Immature natural killer cell (primary cell): ENCODE results near the gene TUBB. TPM values are rescaled to one million over a fixed set of nuclear protein-coding genes. Genes with fewer than 3 reads are reported as not detected.

Source experiments
- DNase-seq, 3 donors: peaks; one replicate each; pipeline ENCODE4 v3.0.0; 2022; ENCODE audit warnings: mixed read lengths in 1 of 3
- H3K27ac Mint-ChIP-seq, 6 donors: one replicate each; pipeline ENCODE4 v1.8.0; 2020; ENCODE audit warnings: mixed read lengths in 6 of 6, mild to moderate bottlenecking in 5 of 6, inconsistent platforms in 4 of 6, moderate library complexity in 3 of 6
- H3K27me3 Mint-ChIP-seq, 3 donors: one replicate each; pipeline ENCODE4 v1.8.0; 2020 to 2021; ENCODE audit warnings: low read depth in 3 of 3, mild to moderate bottlenecking in 3 of 3, mixed read lengths in 3 of 3, moderate library complexity in 3 of 3, inconsistent platforms in 1 of 3
- H3K36me3 Mint-ChIP-seq, 3 donors: one replicate each; pipeline ENCODE4 v1.8.0; 2020; ENCODE audit warnings: mixed read lengths in 3 of 3, inconsistent platforms in 2 of 3, mild to moderate bottlenecking in 2 of 3
- H3K4me1 Mint-ChIP-seq, 2 donors: one replicate each; pipeline ENCODE4 v1.8.0; 2020; ENCODE audit warnings: inconsistent platforms in 2 of 2, mild to moderate bottlenecking in 2 of 2, mixed read lengths in 2 of 2, moderate library complexity in 1 of 2
- H3K4me3 Mint-ChIP-seq, 5 donors: one replicate each; pipeline ENCODE4 v1.8.0; 2020; ENCODE audit warnings: mild to moderate bottlenecking in 5 of 5, mixed read lengths in 5 of 5, inconsistent platforms in 3 of 5, moderate library complexity in 3 of 5
- H3K9me3 Mint-ChIP-seq, 6 donors: one replicate each; pipeline ENCODE4 v1.8.0; 2020; ENCODE audit warnings: mild to moderate bottlenecking in 6 of 6, mixed read lengths in 6 of 6, inconsistent platforms in 4 of 6, moderate library complexity in 3 of 6
- polyA plus RNA-seq, 3 donors: library from polyadenylated mRNA; unstranded; fragments of 300-500 nt; fragmentation: Illumina TruSeq; gene quantifications; one replicate each; pipeline ENCODE4 v1.2.3, GENCODE V29; 2021

TUBB gene
- polyA plus RNA-seq, 3 donors from 2014 or later, result 80.8 to 215 (median 84.0) TPM

DNA sequence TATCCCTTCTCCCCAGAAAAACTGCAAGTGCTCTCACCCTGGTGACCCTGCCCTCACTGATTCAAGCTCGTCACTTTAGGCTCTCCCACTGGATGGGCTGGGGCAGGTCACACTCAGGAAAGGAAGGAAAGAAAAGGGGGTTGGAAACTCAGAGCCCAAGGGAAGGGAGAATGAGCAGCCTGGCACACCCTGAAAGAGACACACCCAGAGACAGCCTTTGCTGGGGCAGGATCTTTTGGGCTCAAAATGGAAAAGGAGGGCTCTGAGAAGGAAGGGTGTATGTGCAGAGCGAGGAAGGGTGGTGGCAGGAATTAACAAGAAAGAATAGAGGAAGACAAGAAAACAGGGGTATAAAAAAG is 36.2 kb upstream of the TUBB start:
- H3K4me1 Mint-ChIP-seq, result peaks cover 62 to 69% of the 10 kb centered on the region in 2 donors
- H3K36me3 Mint-ChIP-seq, result peaks cover 27 to 33% (median 31%) of the 10 kb centered on the region in 3 donors
- DNase-seq, result no peak

DNA sequence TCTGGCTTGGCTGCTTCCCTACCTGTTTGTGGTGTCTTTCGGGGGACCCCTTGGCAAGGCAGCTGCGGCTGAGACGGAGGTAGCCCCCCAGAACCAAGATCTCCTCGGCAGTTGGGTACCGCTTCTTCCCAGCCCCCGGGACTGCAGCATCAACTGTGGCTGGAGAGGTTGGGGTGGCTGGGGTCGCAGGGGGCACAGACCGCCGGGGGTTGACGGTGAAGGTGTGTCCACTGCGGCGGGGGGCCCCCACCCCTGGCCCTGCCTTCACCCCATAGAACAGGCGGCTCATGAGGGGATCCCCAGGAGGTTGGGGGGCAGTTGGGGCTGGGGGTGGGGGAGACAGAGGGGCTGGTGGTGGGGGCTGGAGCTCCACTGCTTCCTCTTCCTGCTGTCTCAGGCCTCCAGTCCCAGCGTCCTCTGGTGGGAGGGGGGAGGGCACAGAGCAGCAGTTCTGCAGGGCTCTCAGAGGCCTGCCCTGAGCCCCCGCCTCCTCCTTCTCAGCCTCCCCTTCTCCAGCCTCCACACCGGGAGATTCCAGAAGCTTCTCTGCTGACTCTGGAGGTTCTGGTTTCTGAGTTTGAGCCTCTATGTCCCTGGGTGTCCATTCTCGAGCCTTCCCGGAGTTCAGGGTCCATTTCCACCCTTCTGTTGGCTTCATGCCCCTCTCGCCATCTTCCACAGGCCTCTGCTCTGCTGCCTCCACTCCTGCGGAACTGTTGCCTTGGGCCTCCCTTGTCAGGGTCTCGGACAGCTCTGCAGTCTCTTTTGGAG is 35.6 kb upstream of the TUBB start:
- peak overlapping the region; percentile 98 to 100 (median 99) for H3K4me3 Mint-ChIP-seq
- peak; percentile 40 to 43 (median 42) for DNase-seq
- peak overlapping the region; percentile 95 to 100 (median 99) for H3K27ac Mint-ChIP-seq
- H3K36me3 Mint-ChIP-seq, result peaks cover 25 to 29% (median 29%) of the 10 kb centered on the region in 3 donors
- peaks cover 16 to 25% (median 16%) of the 10 kb centered on the region in 3 donors for H3K27me3 Mint-ChIP-seq
- H3K9me3 Mint-ChIP-seq, result no peaks in the 10 kb centered on the region
- peaks cover 62 to 69% of the 10 kb centered on the region in 2 donors for H3K4me1 Mint-ChIP-seq

More for the DNA sequence above, 36.2 kb upstream of the TUBB start:
- Mint-ChIP-seq H3K4me3 (peak overlapping the region; percentile 98 to 100 (median 99)), H3K27ac (peak overlapping the region; percentile 95 to 100 (median 99)), H3K9me3 (no peaks in the 10 kb centered on the region), H3K27me3 (peaks cover 16 to 25% (median 17%) of the 10 kb centered on the region in 3 donors)

DNA sequence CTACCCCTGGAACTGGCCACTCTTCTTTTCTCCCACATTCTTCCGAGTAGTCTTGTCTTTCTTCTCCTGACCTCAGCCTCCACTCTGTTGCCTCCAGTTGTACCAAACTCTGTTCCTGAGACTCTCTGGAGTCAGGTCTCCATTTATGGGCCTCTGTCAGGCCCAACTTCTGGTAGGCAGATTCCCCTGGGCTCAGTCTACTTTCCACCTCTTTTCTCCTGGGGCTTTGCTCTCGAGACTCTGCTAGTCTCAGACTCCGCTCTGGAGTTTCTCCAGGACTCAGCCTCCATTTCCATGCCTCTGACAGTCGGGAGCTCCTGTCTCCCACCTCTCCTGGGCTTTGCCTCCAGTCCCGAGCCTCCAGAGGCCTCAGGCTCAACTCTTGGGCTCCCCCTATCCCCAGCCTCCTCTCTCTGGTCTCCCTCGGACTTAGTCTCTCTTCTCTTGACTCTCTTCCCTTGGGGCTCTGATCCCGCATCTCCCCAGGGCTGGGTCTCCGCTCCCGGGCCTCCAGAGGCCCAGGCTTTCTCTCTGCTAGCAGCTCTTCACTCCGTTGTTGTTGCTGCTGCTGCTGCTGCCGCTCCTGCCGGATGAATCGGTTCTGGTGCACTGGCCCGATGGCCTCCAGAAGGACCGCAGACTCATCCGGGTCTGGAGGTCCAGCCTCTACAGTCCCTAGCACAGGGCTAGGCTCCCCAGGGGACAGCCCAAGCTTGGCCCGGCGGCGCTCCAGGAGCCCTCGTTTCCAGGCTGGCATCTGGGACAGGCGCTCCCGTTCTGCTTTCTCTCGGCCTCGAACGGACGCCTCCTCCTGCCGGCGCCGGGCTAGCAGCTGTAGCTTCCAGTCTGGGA is 34.8 kb upstream of the TUBB start:
- H3K4me3 Mint-ChIP-seq, result peak overlapping the region; percentile 98 to 100 (median 99)
- peak overlapping the region; percentile 91 to 99 (median 96) for H3K27ac Mint-ChIP-seq
- DNase-seq, result peak in 1 of 3 donors; percentile 21
- peaks cover 16 to 25% (median 16%) of the 10 kb centered on the region in 3 donors for H3K27me3 Mint-ChIP-seq
- H3K4me1 Mint-ChIP-seq, result peaks cover 62 to 69% of the 10 kb centered on the region in 2 donors
- H3K36me3 Mint-ChIP-seq, result peaks cover 18 to 22% (median 20%) of the 10 kb centered on the region in 3 donors
- H3K9me3 Mint-ChIP-seq, result no peaks in the 10 kb centered on the region

DNA sequence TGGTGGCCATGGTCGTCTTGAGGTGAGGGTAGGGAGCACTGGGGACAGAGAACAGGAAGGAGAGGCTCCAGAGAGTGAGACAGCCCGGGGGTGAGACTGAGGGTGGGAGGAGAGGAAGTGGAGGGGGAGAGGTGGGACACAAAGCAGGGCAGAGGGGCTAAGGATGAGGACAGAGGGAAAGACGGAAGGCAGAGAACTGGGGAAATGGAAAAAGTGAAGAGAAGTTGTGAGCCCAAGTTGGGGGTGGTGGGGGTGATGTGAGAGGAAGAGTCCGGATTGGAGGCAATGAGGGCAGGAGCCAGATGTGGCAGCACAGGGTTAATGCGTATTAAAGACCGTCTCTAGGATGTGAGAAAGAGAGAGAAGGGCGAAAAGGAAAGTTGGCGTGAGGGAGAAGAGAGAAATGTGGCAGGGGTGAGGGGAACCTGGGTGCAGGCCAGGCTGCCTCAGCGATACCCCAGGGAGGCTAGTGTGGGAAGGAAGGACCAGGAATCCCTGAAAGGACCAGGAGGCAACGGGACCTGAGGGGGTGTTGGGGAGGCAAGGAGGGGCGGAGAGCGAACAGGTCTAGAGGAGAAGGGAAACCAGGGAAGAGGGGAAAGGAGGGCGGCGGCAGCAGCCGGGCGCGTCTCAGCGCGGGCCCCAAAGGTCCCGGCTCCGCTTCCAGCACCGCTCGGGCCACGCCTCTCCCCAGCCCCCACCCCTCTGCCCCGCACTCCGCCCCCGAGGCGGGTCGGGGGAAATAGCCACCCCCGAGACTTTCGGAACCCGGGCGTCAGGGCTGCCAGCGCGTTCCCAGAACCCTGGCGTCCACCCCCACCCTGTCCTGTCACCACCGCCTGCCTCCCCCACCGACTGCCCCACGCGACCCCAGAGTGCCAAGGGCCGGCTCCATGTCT is 33.9 kb upstream of the TUBB start, which contains the start of gene PPP1R18:
Gene PPP1R18 (minus strand): TSS at position 637 of the 899 bp plus-strand sequence. CDS start 627 bp downstream, at position 10.
- DNase-seq, result peak; percentile 61 to 68 (median 66)
- no peaks in the 10 kb centered on the region for H3K9me3 Mint-ChIP-seq
- H3K27ac Mint-ChIP-seq, result peak within 1 kb of the TSS; percentile 91 to 99 (median 96)
- peaks cover 62 to 68% of the 10 kb centered on the region in 2 donors for H3K4me1 Mint-ChIP-seq
- peak within 1 kb of the TSS; percentile 98 to 100 (median 99) for H3K4me3 Mint-ChIP-seq
- H3K27me3 Mint-ChIP-seq, result peaks cover 16 to 25% (median 18%) of the 10 kb centered on the region in 3 donors
- H3K36me3 Mint-ChIP-seq, result peaks cover 15 to 19% (median 17%) of the 10 kb centered on the region in 3 donors

DNA sequence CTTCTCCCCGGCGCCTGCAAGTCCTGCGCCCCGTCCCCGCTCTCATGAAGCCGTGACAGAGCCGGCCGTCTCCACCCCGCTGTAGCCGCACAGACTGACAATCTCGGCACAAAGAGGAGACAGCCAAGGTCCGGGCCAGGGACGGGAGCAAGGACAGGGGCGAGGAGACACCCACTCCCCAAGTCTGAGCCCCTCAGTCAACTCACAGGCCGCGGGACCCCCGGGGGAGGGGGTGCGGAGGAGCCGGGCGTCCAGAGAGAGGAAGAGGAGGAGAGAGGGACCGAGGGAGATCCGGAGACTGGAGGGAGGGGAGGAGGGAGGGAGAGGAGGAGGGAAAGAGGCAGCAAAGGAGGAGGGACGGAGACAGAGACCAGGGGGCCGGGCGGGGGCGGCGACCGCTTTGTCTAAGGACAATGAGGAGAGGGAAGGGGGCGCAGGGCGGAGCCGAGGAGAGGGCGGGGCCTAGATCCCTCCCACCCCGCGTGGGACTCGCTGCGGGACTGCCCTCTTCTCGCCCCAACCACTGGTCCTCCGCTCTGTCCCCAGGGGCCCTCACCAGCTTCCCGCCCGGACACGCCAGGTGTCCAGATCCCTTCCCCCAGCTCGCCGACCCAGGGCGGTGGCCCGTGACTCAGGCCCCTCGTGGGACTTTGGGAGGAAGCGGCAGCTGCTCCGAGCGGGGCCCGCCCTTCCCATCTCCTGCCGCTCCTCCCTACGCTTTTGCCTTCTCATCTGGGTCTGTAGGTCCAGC is 33.1 kb upstream of the TUBB start:
- H3K36me3 Mint-ChIP-seq, result peaks cover 12 to 17% (median 15%) of the 10 kb centered on the region in 3 donors
- peaks cover 58 to 61% of the 10 kb centered on the region in 2 donors for H3K4me1 Mint-ChIP-seq
- H3K27ac Mint-ChIP-seq, result peak overlapping the region; percentile 87 to 99 (median 94)
- no peaks in the 10 kb centered on the region for H3K9me3 Mint-ChIP-seq
- peaks cover 16 to 22% (median 18%) of the 10 kb centered on the region in 3 donors for H3K27me3 Mint-ChIP-seq
- DNase-seq, result peak; percentile 55 to 59 (median 56)
- peak overlapping the region; percentile 98 to 100 (median 99) for H3K4me3 Mint-ChIP-seq

DNA sequence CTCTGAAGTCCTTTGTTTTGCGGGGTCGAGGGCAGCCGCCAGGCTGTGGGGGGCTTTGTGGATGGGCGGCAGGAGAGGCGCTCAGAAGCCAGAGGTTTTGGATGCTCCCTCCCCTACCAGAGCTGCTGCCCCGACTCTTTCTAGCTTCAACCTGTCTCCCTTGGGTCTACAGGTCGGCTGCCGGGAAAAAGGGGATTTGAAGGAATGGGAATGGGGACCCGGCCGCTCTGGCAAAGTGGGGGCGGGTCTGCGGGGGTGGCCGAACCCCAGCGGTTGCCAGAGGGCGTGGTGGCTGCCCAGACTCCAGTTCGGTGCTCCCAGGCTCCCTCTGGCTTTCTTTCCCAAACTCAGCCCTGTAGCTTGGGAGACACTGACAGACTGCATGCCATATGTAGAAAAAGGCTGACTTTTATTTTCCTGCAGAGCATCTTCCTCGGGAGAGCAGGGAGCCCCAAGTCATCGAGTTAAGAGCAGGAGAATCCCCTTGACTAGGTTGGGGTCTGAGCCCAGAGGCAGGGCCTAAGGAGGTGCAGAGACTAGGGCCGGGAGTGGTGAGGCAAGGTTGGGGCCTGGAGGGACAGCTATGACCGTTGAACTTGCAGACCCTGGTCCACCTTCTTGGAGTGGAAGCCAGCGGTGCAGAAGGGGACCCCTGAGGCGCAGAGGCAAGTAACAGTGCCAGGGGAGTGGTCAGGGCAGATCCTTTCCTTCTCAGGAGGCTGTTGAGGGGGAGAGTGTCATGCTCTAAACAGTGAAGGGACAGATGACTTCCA is 32.3 kb upstream of the TUBB start:
- DNase-seq, result no peak
- peak overlapping the region; percentile 98 to 100 (median 99) for H3K4me3 Mint-ChIP-seq
- peaks cover 8 to 15% (median 11%) of the 10 kb centered on the region in 3 donors for H3K27me3 Mint-ChIP-seq
- H3K27ac Mint-ChIP-seq, result peak overlapping the region; percentile 87 to 99 (median 94)
- peaks cover 52 to 56% of the 10 kb centered on the region in 2 donors for H3K4me1 Mint-ChIP-seq
- peaks cover 11 to 14% (median 12%) of the 10 kb centered on the region in 3 donors for H3K36me3 Mint-ChIP-seq
- no peaks in the 10 kb centered on the region for H3K9me3 Mint-ChIP-seq

DNA sequence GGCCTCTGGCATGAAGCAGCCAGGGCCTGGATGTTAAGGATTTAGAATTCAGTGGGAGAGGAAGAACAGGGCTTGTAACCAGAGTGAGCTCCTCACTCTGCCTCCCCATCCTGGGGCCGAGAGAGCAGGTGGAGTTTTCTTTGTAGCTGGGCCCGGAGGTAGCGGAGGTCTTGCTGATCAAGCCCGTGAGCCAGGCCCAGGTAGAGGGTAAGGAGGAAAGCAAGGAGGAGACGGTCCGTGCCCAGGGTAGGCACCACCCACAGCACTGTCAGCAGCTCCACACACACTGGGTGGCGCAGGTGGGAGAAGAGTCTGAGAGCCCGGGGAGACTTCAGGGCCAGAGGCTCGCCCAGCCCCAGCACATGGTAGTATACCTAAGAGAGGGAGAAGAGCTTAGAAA is 31.6 kb upstream of the TUBB start:
- Mint-ChIP-seq H3K27me3 (peaks cover 7 to 13% (median 11%) of the 10 kb centered on the region in 3 donors), H3K9me3 (no peaks in the 10 kb centered on the region), H3K4me3 (peak overlapping the region; percentile 98 to 100 (median 99)), H3K4me1 (peaks cover 52 to 53% of the 10 kb centered on the region in 2 donors), H3K36me3 (peaks cover 11 to 13% (median 12%) of the 10 kb centered on the region in 3 donors), H3K27ac (peak overlapping the region; percentile 87 to 99 (median 94))
- no peak for DNase-seq

DNA sequence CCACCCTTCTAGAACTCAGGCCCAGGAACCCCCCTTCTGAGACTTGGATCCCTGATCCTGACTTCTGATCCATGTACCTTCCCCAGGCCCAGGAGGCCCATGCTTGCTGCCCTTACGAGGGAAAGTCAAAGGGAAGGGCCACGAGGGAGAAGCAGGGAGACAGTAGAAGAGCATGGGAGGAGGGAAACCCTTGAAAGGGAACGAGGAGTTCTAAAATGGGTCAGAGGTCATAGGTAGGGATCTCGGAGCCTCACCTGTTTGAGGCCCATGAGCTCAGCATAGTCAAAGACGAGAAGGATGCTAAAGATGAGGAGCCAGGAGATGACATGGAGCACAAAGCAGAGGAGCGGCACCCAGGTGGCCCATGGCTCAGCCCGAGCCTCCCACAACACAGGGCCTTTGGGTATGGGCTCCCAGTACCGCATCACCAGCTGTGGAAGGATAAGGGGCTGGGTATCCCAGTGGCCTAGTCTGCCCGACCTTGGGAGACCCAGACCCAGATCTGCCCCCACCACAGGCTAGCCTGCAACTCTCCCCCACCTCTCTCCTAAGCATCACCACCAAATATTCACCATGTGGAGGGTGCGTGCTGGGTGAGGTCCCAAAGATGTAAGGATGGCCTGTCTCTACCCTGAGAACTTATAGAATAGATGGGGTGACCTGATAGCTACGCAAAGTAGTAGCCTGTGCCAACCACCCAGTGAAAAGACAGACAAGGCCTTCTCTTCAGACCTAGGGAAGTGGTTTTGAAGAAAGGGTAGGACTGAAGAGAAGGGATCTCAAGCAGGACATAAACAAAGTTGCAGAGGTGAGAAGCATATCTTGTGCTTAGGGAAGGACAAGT is 30.9 kb upstream of the TUBB start:
- Mint-ChIP-seq H3K4me1 (peaks cover 49 to 52% of the 10 kb centered on the region in 2 donors), H3K9me3 (no peaks in the 10 kb centered on the region), H3K36me3 (peaks cover 6 to 12% (median 9%) of the 10 kb centered on the region in 3 donors), H3K27me3 (peaks cover 7 to 12% (median 8%) of the 10 kb centered on the region in 3 donors), H3K4me3 (peak overlapping the region; percentile 62 to 100 (median 81)), H3K27ac (peak overlapping the region; percentile 79 to 99 (median 94))
- DNase-seq, result no peak

DNA sequence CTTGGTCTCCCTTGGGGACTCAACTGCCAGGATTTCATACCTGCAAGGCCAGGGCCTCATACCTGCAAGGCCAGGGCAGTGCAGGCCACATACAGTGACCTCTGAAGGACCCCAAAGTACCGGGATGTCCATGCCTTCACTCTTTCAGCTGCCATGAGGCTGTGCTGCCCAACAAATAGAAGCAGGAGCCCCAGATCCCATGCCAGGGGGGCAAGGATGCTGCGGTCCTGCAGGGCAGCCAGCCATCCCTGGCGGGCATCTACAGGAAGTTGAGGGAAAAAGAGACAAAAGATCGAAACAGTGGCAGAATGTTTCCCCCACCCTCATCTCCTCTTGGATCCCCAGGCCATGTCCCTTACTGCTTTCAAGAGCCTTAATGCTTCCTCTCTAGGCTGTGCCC is 30.2 kb upstream of the TUBB start:
- H3K36me3 Mint-ChIP-seq, result peaks cover 4 to 10% (median 6%) of the 10 kb centered on the region in 3 donors

DNA sequence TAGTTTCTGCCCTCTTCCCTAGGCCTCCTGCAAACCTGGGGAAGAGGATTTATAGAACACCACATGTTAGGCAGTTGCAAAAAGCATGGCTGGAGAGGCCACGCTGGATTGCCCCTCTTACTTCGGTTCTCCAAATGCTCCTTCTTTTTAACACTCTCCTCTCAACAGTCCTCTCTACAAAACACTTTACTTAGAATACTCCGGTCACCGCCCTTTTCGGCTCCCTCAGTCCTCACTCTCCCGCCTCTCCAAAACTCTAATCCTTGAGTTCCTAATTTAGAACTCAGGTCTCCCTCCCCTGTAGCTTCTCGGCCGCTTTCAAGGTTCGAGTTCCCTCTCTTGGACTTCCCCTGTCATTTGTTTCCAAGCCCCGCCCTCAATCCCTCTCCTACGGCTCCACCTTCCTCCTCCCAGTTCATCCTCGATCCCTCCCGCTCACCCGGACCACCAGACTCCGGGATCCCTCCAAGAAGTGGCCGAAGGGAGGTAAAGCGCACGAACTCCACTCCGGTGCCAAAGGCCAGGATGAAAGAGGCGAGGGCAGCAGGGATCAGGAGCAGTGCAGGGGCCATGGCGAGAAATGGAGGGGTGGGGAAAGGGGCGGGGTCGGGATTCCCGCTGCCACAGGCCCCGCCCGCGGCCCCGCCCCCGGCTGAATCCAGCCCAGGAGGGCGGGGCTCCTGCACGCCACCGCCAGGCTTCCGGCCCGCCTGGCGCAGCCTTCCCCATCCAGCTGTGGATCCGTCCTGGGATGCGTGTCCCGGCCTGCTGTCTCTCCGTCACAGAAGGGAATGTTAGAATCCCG is 29.5 kb upstream of the TUBB start, which contains the start of gene NRM:
Gene NRM (minus strand): TSS at position 582 of the 805 bp plus-strand sequence. CDS start 10 bp downstream, at position 572.
- Mint-ChIP-seq H3K9me3 (no peaks in the 10 kb centered on the region), H3K27me3 (peaks cover 0 to 5% (median 5%) of the 10 kb centered on the region in 3 donors), H3K4me1 (peaks cover 42 to 44% of the 10 kb centered on the region in 2 donors), H3K27ac (peak within 1 kb of the TSS; percentile 74 to 94 (median 84)), H3K4me3 (peak within 1 kb of the TSS; percentile 77 to 89 (median 84)), H3K36me3 (peaks cover 0 to 4% (median 0%) of the 10 kb centered on the region in 3 donors)
- DNase-seq, result peak; percentile 57 to 65 (median 58)

More for the DNA sequence above, 30.2 kb upstream of the TUBB start:
- Mint-ChIP-seq H3K4me1 (peaks cover 49 to 50% of the 10 kb centered on the region in 2 donors), H3K4me3 (peak overlapping the region; percentile 77 to 89 (median 81)), H3K9me3 (no peaks in the 10 kb centered on the region), H3K27me3 (peaks cover 4 to 9% (median 7%) of the 10 kb centered on the region in 3 donors), H3K27ac (peak overlapping the region; percentile 74 to 94 (median 82))
- DNase-seq, result no peak
